T-helper 1 cell treated with Interleukin-12 subunit alpha and Interleukin-12 subunit beta and Interleukin-4 antibody, amounts not matched to agents 30 μg/mL and 1 μg/mL, for 36 hours (primary cell): Measurements from ENCODE around the gene SLC2A4.

ENCODE experiments used
- H3K27ac Mint-ChIP-seq: one replicate; pipeline ENCODE4 v1.8.0; 2021; ENCODE audit warnings: mild to moderate bottlenecking, mixed read lengths
- H3K27me3 Mint-ChIP-seq: one replicate; pipeline ENCODE4 v1.8.0; 2021; ENCODE audit warnings: low read depth, mixed read lengths
- H3K36me3 Mint-ChIP-seq: one replicate; pipeline ENCODE4 v1.8.0; 2021; ENCODE audit warnings: low read depth, mixed read lengths
- H3K4me1 Mint-ChIP-seq: one replicate; pipeline ENCODE4 v1.8.0; 2021; ENCODE audit warnings: low read depth, mixed read lengths
- H3K4me3 Mint-ChIP-seq: one replicate; pipeline ENCODE4 v1.8.0; 2021; ENCODE audit warnings: mild to moderate bottlenecking, moderate library complexity, mixed read lengths
- H3K9me3 Mint-ChIP-seq: one replicate; pipeline ENCODE4 v1.8.0; 2021; ENCODE audit warnings: mixed read lengths

Gene SLC2A4

DNA sequence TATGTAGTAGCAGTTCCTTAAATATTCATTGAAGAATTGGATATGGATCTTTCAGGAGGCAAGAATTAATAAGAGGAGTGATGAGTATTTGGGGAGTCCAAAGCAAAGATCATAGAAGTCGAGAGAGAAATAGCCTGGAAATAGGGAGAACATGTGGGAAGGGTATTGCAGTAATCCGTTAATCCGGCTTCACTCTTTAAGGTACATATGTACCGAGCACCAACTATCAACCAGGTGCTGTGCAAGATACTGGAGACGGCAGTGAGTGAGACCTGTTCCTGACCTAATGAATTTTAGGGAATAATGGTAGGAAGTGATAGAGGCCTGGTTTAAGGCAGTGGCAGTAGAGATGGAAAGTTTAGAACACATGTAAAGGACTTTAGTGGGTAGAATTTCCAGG lies 28.4 kb upstream of the SLC2A4 start:
- Mint-ChIP-seq H3K4me3 (peak overlapping the region; percentile 93), H3K27me3 (no peaks in the 10 kb centered on the region), H3K27ac (peak overlapping the region; percentile 98), H3K9me3 (no peaks in the 10 kb centered on the region), H3K36me3 (peaks cover 27% of the 10 kb centered on the region), H3K4me1 (peaks cover 27% of the 10 kb centered on the region)

DNA sequence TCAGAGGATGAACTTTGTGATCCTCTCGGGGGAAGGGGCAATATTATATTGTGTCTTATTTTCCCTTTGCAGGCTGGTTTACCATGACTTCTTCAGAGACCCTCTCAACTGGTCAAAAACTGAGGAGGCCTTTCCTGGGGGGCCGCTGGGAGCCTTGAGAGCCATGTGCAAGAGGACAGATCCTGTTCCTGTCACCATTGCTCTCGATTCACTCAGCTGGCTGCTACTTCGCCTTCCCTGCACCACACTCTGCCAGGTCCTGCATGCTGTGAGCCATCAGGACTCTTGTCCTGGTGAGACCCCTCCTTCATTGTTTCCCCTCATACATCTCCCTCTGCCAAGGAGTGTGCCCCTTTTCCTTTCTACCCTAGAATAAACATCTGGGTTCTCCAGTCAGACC lies 27.0 kb upstream of the SLC2A4 start:
- H3K27ac Mint-ChIP-seq = peak overlapping the region; percentile 31
- H3K4me1 Mint-ChIP-seq = peaks cover 22% of the 10 kb centered on the region
- H3K9me3 Mint-ChIP-seq = no peaks in the 10 kb centered on the region
- H3K36me3 Mint-ChIP-seq = peaks cover 34% of the 10 kb centered on the region
- H3K27me3 Mint-ChIP-seq = no peaks in the 10 kb centered on the region
- peak overlapping the region; percentile 12 for H3K4me3 Mint-ChIP-seq

DNA sequence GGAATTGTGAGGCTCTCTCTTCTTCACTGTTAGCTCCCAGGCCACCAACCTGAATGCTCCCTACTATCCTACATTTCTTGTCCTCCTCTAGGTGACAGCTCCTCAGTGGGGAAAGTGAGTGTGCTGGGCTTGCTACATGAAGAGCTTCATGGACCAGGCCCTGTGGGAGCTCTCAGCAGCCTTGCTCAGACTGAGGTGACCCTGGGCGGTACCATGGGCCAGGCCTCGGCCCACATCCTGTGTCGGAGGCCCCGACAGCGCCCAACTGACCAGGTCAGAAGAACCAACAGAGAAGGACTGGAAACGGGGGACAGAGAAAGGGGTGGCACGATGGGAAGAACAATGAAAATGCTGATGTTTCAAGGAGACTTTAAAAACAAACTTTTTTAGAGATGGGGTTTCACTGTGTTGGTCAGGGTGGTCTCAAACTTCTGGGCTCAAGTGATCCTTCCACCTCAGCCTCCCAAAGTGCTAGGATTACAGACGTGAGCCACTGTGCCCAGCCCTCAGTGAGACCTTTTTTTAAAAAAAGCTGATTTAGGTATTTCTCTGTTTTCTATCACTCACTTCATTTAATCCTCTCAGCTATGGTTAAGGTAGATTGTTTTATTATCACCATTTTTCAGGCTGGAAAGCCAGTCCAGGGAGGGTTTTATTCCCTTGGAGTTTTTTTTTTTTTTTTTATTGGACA lies 24.6 kb upstream of the SLC2A4 start:
- peaks cover 34% of the 10 kb centered on the region for H3K36me3 Mint-ChIP-seq
- no peak overlapping the region for H3K27ac Mint-ChIP-seq
- H3K4me1 Mint-ChIP-seq = peaks cover 16% of the 10 kb centered on the region
- peaks cover 3% of the 10 kb centered on the region for H3K27me3 Mint-ChIP-seq
- H3K4me3 Mint-ChIP-seq = no peak overlapping the region
- H3K9me3 Mint-ChIP-seq = no peaks in the 10 kb centered on the region

DNA sequence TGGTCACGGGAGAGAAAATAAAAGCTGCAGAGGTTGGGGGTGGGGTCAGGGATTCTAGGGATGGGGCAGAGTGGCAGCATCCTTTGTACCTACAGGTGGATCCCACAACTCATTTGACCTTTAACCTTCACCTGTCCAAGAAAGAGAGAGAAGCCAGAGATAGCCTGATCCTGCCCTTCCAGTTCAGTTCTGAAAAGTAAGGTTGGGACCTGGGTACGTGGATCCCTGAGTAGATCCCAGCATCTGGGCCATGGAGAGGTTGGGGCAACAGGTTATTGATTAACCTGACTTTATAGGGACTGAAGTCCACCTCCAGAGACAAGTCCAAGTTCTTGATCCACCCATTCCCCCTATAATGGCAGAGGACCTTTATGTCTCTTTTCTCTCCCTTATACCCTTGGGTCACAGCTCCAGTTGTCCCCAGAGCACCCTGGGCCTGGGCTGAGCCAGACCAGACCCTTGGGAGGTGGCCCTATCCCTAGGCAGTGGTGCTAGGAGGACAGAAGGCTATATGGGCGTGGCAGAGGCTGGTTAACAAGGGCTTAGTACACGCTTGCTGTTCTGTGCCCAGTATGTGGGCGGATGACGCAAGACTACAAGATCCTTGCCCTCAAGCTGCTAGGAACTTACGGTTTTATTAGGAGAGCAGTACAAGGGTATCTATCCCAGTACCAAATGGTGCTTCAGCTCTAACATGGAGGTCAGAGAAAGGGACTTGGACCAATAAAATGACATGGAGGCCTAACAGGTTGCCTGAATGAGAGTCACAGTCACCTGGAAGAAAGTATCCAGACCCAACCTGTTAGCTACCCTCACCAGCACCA lies 22.6 kb upstream of the SLC2A4 start:
- Mint-ChIP-seq H3K27ac (no peak overlapping the region), H3K27me3 (peaks cover 19% of the 10 kb centered on the region), H3K9me3 (no peaks in the 10 kb centered on the region), H3K36me3 (peaks cover 26% of the 10 kb centered on the region), H3K4me3 (no peak overlapping the region), H3K4me1 (peaks cover 18% of the 10 kb centered on the region)

DNA sequence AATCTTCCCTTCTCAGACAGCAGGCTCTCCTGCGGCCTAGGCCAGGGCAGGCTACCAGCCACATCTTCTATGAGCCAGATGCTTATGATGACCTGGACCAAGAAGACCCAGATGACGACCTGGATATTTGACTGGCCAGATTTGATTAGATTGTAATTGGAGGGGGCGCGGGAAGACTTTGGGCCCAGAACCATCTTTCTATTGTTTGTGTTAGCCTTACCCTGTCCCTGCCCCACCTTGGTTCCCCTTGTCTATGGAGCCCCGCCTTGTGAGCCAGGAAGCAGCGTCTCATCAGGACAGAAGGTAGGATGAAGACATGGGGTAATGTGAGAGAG lies 22.0 kb upstream of the SLC2A4 start:
- Mint-ChIP-seq H3K4me1 (peaks cover 19% of the 10 kb centered on the region), H3K36me3 (peaks cover 24% of the 10 kb centered on the region), H3K4me3 (no peak overlapping the region), H3K9me3 (no peaks in the 10 kb centered on the region), H3K27me3 (peaks cover 25% of the 10 kb centered on the region), H3K27ac (no peak overlapping the region)

DNA sequence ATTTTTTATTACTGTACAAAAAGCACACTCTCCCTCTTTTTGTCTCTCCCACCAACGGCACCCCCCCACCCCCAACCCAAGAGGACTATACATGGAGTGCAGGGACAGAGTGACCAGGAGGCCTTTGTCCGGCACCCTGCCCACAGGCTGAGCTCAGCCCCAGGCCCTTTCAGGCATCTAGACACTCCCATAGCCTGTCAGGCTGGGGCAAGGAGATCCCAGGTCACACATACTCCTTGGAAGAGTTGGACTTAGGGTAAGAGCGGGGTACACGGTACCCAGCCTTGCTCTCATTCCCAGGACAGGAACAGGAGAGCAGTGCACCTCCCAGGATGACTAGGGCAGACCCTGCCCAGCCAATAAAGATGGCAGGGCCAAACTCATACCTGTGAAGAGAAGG lies 21.4 kb upstream of the SLC2A4 start:
- Mint-ChIP-seq H3K4me3 (no peak overlapping the region), H3K27ac (no peak overlapping the region), H3K27me3 (peaks cover 27% of the 10 kb centered on the region), H3K36me3 (peaks cover 20% of the 10 kb centered on the region), H3K9me3 (no peaks in the 10 kb centered on the region), H3K4me1 (peaks cover 19% of the 10 kb centered on the region)

DNA sequence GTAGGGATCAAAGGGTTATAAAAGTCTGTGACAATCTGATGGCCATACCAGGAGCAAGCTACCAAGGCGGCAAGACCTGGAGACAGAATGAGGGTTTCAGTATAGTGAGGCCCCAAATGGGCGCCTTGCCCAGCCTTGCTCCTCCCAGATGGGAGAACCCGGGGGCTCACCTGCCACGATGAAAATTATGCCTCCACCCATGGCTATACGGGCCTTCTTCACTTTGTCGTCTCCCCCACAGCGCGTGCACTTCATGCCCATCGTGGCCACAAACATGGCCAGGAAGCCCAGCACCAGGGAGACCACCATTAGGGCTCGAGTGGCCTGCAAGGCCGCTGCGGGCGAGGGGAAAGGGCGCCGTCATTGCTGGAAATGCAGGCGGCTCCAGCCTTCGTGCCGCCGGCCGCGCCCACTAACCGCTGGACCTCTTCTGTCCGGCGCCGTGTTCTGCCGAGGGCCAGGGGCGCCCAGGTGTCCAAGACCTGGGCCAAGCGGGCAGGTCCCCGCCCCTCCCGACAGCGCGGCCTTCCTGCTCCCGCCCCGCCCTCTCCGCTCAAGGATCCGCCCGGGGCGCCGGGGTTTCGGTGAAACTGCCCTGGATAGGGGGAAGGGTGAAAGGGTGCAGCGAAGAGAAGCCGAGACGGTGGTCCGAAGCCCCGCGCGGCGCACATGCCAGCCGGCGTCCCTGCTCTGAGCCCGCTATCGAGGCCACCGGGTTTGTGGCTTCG lies 20.7 kb upstream of the SLC2A4 start:
- no peak overlapping the region for H3K27ac Mint-ChIP-seq
- peaks cover 20% of the 10 kb centered on the region for H3K36me3 Mint-ChIP-seq
- H3K4me1 Mint-ChIP-seq = peaks cover 19% of the 10 kb centered on the region
- H3K27me3 Mint-ChIP-seq = peaks cover 27% of the 10 kb centered on the region
- H3K4me3 Mint-ChIP-seq = no peak overlapping the region
- H3K9me3 Mint-ChIP-seq = no peaks in the 10 kb centered on the region

DNA sequence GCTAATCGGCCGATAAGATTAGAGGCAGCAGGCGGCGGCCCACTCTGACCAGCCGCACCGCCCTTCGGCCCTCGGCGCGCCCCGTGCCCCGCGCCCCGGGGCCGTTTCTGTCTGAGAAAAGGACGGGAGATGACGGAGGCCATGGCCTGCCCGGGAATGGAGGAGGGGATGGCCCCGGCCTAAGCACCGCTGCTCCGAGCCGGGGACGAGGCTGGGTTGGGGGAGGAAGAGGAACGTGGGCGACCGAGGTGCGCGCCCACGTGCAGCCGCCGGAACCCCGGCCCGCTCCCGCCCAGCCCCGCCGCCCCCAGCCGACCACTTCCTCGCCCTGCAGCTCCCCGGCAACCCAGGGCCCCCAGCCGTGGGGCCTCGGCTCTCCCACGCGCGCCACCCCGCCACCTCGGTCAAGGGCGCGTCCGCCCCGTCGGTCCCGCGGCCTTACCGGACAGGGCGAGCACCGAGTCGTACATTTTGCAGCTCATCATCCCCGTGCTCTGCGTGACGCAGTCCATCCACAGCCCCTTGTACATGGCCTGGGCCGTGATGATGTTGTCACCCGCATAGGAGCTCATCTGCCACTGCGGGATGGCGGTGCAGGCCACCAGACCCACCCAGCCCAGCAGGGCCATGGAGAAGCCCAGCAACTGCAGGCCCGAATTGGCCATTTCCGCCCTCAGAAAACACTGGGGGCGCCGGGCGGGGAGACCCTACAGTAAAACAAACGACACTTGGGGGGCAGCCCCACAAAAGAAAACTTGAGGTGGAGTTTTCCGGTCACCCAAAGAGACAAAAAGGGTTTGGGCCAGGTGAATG lies 19.9 kb upstream of the SLC2A4 start:
- Mint-ChIP-seq H3K4me3 (peak overlapping the region; percentile 58), H3K9me3 (no peaks in the 10 kb centered on the region), H3K36me3 (peaks cover 14% of the 10 kb centered on the region), H3K27me3 (peaks cover 27% of the 10 kb centered on the region), H3K27ac (no peak overlapping the region), H3K4me1 (peaks cover 17% of the 10 kb centered on the region)

DNA sequence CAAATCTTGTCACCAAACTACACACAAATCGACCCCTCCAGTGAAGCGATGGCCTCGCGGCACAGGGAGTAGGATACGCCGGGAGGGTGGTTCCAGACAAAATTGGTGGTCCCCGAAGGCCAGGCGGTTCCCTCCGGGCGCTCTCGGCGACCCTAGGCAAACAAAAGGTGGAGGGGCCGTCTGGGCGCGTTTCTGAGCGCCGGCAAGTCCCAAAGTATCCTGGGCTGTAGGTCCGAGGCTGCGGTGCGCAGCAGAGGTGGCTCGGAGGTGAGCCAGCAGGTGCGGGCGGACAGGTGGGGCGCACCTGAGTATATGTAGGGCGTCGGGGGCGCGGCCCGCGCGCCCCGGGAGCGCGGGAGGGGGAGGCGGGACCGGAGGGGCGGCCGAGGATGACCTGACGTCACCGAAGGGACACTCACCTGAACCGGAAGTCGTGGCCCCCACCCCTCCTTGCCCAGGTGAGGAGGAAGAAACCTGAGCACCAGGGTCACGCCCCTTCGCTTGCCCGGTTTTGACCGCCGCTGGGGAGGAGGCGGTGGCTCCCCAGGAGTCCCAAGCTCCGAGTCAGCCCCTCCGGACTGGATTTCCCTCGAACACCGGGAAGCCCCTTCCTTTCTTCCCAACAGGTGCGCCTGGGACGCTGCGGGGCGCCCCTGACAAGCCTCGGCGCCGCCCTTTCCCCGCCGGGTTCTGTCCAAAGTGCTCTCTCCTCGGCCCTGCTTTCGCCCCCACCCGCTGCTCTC lies 19.2 kb upstream of the SLC2A4 start, which contains the start of gene CLDN7:
TSS of gene CLDN7 (minus strand) at position 287 of the 743 bp plus-strand sequence. CDS start 435 bp downstream, outside the sequence.
- peak within 1 kb of the TSS; percentile 55 for H3K27ac Mint-ChIP-seq
- peaks cover 17% of the 10 kb centered on the region for H3K4me1 Mint-ChIP-seq
- peaks cover 11% of the 10 kb centered on the region for H3K36me3 Mint-ChIP-seq
- no peaks in the 10 kb centered on the region for H3K9me3 Mint-ChIP-seq
- H3K27me3 Mint-ChIP-seq = peaks cover 31% of the 10 kb centered on the region
- H3K4me3 Mint-ChIP-seq = peak within 1 kb of the TSS; percentile 61

DNA sequence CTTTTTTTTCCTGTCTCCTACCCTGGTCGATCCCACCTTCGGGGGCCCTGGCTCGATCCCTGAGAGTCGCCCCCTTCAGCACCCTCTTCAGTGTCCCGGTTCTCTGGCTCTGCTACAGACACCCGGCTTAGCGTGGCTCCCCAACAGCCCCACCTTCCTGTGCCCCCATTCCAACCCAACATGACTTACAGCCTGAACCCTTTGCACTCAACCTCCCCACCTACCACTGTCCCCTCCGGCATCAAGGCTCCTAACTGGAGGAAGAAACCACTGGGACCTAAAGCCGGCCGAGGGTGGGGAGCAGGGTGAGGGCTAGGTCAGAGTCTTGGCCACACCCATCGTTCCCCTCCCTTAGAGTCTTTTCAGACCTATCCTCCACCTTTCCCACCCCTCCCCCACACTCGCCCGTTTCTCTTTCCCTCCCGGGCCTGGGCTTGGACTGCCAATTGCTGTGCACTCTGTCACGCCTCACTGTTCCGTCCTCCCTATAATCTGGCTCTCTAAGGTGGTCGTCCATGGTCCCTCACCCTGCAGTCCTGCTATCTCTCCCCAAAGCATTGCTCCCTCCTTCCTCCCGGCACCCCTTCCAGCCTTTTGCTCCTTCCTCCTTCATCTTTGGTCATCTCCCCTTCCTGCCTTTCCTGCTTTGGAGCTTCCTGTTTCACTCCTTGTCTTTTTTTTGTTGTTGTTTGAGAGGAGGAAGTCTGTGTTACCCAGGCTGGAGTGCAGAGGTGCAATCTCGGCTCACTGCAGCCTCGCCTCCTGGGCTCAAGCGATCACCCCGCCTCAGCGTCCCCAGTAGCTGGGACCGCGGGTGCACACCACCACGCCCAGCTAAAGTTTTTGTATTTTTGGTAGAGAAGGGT lies 18.4 kb upstream of the SLC2A4 start:
- Mint-ChIP-seq H3K27ac (peak overlapping the region; percentile 55), H3K9me3 (no peaks in the 10 kb centered on the region), H3K27me3 (peaks cover 31% of the 10 kb centered on the region), H3K36me3 (peaks cover 11% of the 10 kb centered on the region), H3K4me3 (peak overlapping the region; percentile 61), H3K4me1 (peaks cover 17% of the 10 kb centered on the region)

DNA sequence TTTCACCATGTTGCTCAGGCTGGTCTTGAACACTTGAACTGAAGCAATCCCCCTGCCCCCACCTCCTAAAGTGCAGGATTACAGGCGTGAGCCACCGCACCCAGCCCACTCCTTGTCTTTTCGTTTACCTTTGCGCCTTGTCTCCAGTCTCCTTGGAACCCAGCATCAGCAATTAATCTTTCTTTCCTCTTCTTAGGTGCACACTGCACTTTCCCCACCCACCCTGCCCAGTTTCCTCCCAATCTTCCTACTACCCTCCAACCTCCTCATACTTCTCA lies 17.8 kb upstream of the SLC2A4 start:
- Mint-ChIP-seq H3K36me3 (peaks cover 9% of the 10 kb centered on the region), H3K27ac (no peak overlapping the region), H3K9me3 (no peaks in the 10 kb centered on the region)

DNA sequence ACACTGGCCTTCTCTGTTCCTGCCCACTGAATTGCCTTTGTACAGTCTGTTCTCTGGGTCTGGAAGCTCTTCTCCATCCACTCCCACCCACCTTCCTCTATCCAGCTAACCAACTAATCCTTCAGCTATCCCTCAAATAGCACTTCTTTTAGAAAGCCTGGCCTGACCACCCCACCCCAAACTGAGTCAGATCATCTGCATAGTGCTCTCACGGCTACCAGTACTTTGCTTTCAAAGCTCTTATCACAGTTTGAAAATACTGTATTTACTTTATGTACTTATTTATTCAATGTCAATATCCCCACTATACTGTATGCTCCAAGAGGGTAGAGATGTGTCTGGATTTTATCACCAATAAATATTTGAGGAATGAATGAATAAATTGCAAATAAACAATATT lies 14.7 kb upstream of the SLC2A4 start:
- Mint-ChIP-seq H3K27me3 (peaks cover 34% of the 10 kb centered on the region), H3K27ac (no peak overlapping the region), H3K4me3 (no peak overlapping the region)

More for the DNA sequence above, 17.8 kb upstream of the SLC2A4 start:
- Mint-ChIP-seq H3K27me3 (peaks cover 31% of the 10 kb centered on the region), H3K4me3 (peak overlapping the region; percentile 61), H3K4me1 (peaks cover 17% of the 10 kb centered on the region)

DNA sequence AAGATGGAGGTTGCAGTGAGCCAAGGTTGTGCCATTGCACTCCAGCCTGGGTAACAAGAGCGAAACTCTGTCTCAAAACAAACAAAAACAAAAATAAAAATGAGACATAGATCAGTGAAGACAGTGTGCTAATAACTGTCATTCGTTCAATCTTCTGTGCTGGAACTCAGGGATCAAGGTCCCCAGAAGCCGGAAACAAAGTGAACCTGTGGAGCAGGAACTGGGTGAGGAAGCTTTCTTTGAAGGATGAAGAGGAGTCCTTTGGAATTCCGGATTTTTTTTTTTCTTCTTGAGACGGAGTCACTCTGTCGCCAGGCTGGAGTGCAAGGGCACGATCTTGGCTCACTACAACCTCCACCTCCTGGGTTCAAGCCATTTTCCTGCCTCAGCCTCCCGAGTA lies 2.1 kb upstream of the SLC2A4 start:
- peaks cover 13% of the 10 kb centered on the region for H3K4me1 Mint-ChIP-seq
- no peak overlapping the region for H3K4me3 Mint-ChIP-seq
- H3K27ac Mint-ChIP-seq = no peak overlapping the region
- peaks cover 42% of the 10 kb centered on the region for H3K27me3 Mint-ChIP-seq
- H3K36me3 Mint-ChIP-seq = no peaks in the 10 kb centered on the region
- H3K9me3 Mint-ChIP-seq = no peaks in the 10 kb centered on the region

More for the DNA sequence above, 14.7 kb upstream of the SLC2A4 start:
- no peaks in the 10 kb centered on the region for H3K9me3 Mint-ChIP-seq
- H3K4me1 Mint-ChIP-seq = peaks cover 14% of the 10 kb centered on the region
- peaks cover 3% of the 10 kb centered on the region for H3K36me3 Mint-ChIP-seq
